HG02870 (cell line): ENCODE data around the gene POLR2A.

Experiments used
- ATAC-seq: cut with Tn5 transposase; IDR thresholded peaks from one replicate; pipeline ENCODE4 v1.9.1; 2021; ENCODE audit warnings: mild to moderate bottlenecking, moderate library complexity; ENCODE audit not compliant: unreplicated experiment

The POLR2A gene

GRCh38 chr17:7502171-7502847, 18.1 kb downstream of the POLR2A start:
- no peak for ATAC-seq

DNA sequence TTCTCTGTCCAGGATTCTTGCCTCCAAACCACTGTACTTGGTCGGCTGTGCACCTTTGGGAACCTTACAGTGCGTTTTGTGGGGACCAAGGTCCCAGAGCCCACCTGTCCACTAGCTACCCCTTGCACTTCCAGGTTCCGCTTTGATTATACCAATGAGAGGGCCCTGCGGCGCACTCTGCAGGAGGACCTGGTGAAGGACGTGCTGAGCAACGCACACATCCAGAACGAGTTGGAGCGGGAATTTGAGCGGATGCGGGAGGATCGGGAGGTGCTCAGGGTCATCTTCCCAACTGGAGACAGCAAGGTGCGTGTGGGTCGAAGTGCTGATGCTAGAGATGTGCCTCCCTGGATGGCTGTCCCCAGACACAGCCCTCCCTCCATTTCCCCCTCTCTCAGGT, 18.8 kb downstream of the POLR2A start:
- no peak for ATAC-seq

GRCh38 chr17:7503521-7503920, 19.4 kb downstream of the POLR2A start:
- no peak for ATAC-seq

- no peak for ATAC-seq
Measured at GRCh38 chr17:7508145-7508544, 24.0 kb downstream of the POLR2A start.

DNA sequence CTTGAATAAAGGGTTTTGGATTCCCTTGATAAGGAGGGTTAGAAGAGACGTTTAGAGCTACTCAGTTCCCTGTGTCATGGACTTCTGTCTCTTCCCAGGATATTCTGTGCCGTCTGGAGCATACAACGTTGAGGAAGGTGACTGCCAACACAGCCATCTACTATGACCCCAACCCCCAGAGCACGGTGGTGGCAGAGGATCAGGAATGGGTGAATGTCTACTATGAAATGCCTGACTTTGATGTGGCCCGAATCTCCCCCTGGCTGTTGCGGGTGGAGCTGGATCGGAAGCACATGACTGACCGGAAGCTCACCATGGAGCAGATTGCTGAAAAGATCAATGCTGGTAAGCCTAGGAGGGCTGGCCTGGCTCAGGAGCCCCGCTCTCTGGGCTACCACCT, 24.7 kb downstream of the POLR2A start:
- ATAC-seq: no peak

DNA sequence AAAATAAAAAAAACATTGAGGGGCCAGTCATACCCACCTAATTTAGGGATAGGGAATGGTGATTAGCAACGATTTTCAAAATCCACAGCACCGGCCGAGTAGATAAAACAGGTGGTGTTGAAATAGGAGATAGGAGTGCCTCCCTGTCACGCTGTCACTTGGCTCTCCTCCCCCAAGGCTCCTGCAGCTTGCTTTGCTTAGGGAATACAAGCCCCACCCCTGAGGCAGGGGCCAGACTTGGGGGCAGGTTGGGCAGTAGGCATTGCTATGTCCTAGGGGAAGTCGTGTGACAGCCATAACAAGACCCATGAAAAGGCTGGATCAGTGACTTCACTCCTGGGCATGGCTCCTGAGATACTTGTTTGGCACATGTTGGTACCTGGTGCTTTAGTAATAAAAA, 25.8 kb downstream of the POLR2A start:
- no peak for ATAC-seq

GRCh38 chr17:7511108-7511507, 26.9 kb downstream of the POLR2A start:
- ATAC-seq: no peak

DNA sequence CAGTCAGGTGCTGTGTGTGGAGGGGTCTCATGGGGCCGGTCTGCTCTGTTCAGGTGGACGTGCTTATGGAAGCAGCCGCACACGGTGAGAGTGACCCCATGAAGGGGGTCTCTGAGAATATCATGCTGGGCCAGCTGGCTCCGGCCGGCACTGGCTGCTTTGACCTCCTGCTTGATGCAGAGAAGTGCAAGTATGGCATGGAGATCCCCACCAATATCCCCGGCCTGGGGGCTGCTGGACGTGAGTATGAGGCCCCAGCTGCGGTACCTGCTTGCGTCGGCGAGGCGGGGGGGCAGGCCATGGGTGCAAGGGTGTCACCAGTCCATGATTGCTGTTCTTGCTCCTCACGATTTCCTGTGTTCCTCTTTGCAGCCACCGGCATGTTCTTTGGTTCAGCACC, 27.9 kb downstream of the POLR2A start:
- ATAC-seq: no peak

- no peak for ATAC-seq
Measured at GRCh38 chr17:7512824-7513540, 28.8 kb downstream of the POLR2A start.

DNA sequence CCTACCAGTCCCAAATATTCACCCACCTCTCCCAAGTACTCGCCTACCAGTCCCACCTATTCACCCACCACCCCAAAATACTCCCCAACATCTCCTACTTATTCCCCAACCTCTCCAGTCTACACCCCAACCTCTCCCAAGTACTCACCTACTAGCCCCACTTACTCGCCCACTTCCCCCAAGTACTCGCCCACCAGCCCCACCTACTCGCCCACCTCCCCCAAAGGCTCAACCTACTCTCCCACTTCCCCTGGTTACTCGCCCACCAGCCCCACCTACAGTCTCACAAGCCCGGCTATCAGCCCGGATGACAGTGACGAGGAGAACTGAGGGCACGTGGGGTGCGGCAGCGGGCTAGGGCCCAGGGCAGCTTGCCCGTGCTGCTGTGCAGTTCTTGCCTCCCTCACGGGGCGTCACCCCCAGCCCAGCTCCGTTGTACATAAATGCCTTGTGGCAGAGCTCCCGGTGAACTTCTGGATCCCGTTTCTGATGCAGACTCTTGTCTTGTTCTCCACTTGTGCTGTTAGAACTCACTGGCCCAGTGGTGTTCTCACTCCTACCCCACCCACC, 29.8 kb downstream of the POLR2A start:
- ATAC-seq: no peak

DNA sequence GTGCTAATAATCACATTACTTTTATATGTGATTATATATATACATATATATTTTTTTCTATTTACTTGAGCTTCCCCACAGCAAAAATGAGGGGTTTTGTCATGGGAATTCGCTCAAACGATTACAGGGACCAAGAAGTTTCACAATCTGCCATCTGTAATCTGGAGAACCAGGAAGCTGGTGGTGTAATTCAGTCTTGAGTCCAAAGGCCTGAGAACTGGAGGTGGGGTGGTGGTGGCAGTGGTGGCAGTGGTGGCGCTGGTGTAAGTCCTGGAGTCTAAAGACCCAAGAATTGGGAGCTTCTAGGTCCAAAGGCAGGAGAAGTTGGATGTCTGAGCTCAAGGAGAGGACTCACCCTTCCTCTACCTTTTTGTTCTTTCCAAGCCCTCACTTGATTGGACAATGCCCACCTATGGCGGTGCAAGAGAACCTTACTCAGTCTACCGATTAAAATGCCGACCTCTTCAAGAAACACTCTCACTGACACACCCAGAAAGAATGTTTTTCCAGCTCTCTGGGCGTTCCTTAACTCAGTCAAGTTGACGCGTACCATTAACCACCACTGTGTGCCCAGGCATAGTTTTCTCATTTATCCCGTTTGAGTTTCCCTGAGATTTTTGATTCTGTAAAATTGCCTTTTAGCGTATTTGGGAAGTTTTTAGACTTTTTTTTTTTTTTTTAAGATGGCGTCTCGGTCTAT, 31.9 kb downstream of the POLR2A start:
- ATAC-seq: no peak

DNA sequence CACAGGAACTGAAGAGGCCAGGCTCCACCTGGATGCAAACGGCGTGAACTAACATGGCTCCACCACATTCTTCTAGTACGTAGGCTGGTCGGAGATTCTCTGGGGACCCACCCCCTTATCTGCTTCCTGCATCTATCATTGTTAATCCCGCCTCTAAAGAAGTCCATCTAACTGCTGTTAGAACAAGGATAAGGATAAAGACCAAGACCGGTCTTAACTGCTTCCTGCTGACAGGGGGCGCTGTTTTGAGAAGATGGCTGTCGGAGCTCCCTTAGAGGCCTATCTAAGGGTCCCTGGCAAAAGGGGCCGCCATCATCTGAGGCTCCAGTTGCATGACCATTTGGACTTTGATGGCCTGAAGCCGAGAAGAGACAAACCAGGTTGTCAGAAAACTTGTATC, 38.9 kb downstream of the POLR2A start:
- ATAC-seq: no peak

DNA sequence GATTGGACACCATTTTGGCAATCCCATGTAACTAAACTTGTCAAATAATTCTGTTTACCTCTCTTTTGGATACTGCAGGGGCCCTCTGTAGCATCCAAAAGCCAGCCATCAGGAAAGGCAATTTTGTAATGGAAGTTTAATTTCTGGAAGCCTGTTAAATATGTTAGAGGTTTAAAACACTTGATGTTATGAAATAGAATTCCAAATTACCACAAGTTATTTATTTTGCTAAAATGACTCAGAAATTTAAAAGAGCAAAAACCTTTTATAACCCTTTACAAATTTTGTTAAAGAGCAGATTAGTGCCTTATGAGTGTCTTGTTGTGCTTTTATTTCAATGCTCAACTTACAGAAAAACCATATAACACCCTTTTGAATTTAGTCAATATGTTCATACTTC, 44.7 kb downstream of the POLR2A start:
- ATAC-seq: no peak

DNA sequence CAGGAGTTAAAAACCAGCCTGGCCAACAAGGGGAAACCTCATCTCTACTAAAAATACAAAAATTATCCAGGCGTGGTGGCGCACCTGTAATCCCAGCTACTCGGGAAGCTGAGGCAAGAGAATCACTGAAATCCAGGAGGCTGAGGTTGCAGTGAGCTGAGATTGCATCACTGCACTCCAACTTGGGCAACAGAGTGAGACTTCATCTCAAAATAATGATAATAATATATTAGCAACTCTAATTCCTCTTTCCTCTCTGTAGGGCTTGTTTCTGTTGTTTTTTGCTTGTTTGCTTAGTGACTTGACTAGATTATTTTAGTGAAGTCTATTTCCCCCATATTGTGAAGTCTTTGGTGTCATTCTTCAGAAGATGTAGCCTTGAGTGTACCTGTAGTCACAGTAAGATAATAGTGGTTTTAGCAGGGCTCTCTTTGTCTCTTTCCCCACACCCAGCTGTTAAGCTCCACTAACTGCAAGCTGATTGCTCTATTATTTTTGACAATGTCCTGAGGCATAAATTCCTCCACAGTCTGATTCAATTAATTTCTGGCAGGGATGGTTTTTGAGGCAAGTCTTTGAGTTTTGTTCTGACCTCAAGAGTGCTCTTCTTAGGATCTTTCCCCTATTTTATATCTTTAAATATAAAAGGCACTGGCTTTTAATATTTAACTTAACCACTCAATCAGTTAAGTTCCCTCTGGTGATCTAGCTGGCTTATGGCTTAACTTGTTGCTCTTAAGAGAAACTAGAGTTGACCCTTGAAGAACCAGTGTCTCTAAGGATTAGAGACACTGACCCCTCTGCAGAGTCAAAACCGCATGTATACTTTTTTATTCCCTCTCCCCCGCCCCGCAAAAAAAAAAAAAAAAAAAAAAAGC, 46.1 kb downstream of the POLR2A start:
- no peak for ATAC-seq

DNA sequence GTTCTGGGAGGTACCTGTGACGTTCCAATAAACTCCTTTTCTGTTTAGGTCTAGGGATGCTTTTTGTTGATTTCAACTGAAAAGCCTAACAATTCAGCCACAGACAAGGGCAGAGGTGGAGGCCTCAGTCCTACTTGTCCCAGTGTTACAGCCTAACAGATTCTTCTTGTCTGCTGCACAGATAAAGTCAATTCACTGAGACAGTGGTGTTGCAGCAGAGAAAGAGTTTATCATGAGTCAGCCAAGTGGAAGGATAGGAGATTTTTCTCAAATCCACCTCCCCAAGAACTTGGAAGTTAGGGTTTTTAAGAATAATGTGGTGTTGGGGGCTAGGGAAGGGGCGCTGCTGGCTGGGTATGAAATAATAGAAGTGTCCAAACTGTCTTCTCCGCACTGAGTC, 53.9 kb downstream of the POLR2A start:
- no peak for ATAC-seq

DNA sequence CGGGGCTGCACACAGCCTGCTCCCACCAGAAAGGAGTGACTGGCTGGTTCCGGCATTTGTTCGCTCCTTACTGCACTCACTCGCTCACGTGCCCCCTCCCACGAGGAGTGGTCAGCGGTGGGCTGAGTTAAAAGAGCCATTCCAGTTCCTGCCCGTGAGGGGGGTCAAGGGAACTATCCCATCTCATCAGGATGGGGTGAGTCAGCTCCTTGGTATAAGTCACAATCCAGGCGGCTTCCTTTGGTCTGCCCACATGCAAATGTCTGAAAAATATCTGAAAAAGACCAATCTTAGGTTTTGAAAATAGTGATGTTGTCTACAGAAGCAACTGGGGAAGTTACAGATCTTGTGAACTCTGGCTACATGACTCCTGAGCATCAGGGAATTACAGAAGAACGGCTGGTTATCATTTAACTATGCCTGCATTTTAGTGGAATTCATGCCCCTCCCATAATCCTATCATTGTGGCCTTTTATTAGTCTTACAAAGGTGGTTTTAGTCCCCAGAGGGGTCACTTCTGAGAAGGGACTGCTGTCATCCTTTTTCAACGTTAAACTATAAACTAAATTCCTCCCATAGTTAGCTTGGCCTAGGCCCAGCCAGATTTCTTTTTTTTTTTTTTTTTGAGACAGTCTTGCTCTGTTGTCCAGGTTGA, 54.9 kb downstream of the POLR2A start:
- no peak for ATAC-seq

- no peak for ATAC-seq
Measured at GRCh38 chr17:7541074-7541621, 57.0 kb downstream of the POLR2A start.

GRCh38 chr17:7544911-7545310, 60.7 kb downstream of the POLR2A start:
- no peak for ATAC-seq

- no peak for ATAC-seq
Measured at GRCh38 chr17:7548585-7549400, 64.6 kb downstream of the POLR2A start, which contains the start of gene TNFSF12. Gene TNFSF12 (plus strand): TSS chr17:7549058. CDS start chr17:7549154, 96 bp downstream.
